T-helper 1 cell treated with Interleukin-12 subunit alpha and Interleukin-12 subunit beta and Interleukin-4 antibody, amounts not matched to agents 30 ng/mL and 1 ng/mL, for 36 hours (primary cell): ENCODE data around the gene NACC2. TPM values are rescaled to one million over a fixed set of nuclear protein-coding genes. Genes with fewer than 3 reads are reported as not detected.

Experiments used
- intact Hi-C: fragments of 100-400 bp; cut with micrococcal nuclease; formaldehyde crosslinking; loops from one replicate; pipeline ENCODE4 v1.15.1; 2024
- total RNA-seq: library from RNA; stranded (reverse); gene quantifications from 2 replicates; pipeline ENCODE4 v1.2.3, GENCODE V29; 2022

NACC2 gene
- total RNA-seq, 1 donor from 2014 or later = 3.7 TPM

GRCh38 chr9:136058801-136059302 is 36.2 kb downstream of the NACC2 start:
- intact Hi-C loops = no loop called here

GRCh38 chr9:136058084-136058483 is 37.0 kb downstream of the NACC2 start:
- intact Hi-C loops = no loop called here

DNA sequence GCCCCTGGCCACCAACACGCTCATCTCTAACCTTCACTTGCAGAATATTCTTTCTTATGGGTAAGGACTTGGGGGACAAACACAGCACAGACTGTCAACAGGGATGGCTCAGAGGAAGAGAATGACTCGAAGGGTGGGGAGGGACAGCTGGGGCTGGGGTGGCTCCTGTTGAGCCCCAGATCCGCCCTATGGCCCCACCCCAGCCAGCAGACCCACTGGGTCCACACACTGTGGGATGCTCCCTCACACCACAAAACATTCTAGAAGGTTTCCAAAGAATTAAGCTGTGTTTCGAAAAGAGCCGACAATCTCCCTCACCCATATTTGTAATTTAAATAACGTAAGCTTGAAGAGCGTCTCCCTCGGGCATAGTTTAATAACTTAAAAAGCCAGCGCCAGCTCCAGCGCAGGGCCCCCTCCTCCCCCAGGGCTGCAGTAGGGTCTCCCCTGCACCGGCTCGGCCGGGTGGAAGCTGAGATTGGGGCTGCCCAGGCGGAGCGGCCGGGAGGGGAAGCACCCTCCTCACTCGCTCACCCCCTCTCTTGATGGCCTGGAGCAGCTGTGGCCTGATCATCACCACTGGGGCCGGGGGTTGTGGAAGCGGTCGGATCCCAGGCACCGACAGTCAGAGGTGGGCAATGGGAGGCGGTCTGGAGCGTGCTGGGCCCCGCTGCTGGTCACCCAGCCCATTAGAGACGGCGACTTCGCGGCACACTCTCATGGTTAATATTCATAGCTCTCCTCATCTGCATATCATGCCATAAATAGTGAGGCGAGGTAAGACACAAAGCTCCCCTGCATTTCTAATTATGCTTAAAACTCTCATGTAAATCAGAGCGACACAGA is 37.6 kb downstream of the NACC2 start:
- intact Hi-C loops = no loop called here

DNA sequence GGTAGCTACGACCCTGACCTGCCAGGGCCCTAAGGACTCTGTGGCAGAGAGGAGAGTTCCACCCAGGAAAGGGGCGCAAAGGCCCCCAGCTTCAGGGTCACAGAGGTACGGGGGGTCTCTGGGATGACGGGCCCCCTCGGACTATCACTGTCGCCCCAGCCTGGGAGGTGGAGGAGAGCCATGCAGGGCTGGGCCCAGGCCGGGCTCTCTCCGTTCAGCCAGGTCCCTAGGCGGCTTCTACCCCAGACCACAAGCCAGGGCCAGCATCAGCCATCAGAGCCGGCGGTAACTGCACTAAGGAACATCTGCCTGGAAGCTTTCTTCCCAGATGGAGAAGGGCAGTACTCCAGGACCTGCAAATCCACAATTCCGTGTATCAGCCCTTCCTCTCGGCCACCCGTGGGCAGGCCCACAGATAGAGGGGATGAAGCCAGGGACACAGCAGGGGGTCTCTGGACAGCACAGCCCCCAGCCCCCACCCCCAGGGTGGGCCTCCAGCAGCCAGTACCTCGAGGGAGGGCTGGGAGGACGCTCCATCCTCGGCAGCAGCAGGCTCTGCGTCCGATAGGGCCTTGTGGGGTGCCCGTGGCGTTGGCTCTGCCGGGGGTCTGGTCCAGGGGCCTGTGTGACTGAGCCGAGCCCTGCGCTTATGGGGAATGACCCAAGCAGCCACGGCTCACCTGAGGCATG is 38.4 kb downstream of the NACC2 start:
- intact Hi-C loops = no loop called here

DNA sequence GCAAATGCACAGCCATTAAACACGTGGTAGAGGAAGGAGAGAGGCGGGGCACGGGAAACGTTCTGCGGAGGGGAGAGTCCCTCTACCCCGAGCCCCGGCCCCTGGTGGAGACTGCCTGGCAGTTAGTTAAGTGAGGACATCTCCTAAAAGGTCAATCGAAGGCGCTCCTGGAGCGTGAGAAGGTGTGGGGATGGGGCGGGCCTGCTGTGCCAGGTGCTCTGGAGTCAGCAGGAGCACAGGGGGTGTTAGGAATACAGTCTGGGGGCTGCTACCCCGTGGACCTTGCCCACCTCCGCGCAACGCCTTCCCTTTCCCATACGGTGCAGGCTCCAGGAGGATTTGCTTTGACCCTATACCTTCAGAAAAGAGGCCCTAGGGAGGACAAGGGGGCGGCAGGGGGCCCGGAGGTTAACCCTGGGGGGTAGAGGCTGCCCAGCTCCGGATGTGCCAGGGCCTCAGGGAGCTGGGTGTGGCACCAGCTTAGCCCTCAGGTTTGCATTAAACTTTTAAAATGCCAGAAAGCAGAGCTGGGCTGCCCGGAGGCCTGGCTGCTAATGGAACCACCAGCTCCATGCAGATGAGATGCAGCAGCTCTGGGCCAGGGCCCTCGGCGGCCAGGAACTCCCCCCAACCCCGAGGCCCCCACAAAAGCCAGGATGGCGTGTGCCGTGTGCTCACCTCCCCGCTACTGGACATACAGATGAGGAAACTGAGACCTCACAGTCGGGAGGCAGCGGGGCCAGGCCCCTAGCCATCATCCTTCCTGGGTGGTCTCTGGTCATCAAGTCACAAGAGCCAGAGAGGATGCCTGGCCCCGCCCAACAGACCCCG is 39.2 kb downstream of the NACC2 start:
- intact Hi-C loops = no loop called here

DNA sequence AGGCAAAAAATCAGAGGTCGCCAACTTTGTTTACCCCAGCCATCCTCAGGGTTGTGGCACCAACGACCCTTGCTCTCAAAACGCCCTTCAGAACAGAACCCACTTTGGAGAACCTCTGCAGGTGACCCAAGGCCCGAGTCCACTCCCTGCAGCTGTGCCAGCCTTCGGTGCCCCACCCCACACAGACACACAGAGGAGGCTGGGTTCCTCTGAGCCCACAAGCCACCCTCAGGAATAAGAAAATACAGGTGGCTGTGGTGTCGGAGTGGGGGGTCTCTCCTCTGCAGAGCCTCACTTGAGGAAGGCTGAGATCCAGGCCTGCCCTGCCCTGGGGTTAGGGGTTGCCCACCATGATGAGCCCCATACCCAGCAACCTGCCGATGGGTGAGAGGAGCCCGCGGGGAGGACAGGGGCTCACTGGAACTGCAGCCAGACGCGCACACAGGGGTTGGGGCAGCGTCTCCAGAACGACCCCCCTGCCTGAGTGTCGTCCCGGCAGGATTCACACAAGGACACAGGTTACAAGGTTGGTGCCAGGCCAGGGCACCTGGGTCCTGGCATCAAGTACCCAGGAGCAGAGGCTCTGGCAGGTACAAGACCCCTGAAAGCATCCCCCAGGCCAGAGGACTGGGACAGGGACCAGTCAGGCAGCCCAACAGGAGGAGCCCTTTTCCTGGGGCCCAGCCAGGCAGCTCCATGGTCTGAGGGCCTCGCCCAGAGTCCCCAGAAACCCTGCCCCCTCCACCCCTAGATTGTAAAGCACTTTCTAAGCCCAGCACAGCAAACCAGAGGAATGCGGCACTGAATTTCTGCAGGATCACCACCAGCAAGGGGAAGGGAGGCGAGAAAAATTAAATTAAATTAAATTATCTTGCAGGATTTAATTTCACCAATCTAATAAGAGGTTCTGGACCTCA is 40.0 kb downstream of the NACC2 start:
- intact Hi-C loops = no loop called here

- intact Hi-C loops = no loop called here
These were observed 40.9 kb downstream of the NACC2 start for GRCh38 chr9:136054146-136054545.

- intact Hi-C loops = no loop called here
These were observed 41.3 kb downstream of the NACC2 start for GRCh38 chr9:136053757-136054142.

GRCh38 chr9:136052991-136053756 is 41.9 kb downstream of the NACC2 start:
- intact Hi-C loops = no loop called here

DNA sequence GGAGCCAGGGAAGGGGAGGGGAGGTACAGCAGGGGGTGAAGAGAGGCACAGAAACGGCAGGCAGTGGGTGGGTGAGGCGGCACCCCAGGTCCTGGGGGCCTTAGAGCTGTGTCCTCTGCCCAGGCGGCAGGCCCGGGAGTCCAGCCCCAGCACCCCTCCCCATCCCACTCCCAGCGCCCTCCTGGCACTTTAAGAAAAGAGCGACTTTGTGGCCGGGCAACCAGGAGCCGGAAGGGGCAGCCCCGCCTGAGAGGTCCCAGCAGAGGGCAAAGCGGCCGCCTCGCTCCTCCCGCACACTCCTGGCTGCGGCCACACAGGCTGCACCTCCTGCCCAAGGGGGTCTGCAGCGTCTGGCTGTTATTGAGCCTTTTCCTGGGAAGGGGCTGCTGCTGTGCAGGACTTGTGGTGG is 42.6 kb downstream of the NACC2 start:
- intact Hi-C loops = no loop called here

DNA sequence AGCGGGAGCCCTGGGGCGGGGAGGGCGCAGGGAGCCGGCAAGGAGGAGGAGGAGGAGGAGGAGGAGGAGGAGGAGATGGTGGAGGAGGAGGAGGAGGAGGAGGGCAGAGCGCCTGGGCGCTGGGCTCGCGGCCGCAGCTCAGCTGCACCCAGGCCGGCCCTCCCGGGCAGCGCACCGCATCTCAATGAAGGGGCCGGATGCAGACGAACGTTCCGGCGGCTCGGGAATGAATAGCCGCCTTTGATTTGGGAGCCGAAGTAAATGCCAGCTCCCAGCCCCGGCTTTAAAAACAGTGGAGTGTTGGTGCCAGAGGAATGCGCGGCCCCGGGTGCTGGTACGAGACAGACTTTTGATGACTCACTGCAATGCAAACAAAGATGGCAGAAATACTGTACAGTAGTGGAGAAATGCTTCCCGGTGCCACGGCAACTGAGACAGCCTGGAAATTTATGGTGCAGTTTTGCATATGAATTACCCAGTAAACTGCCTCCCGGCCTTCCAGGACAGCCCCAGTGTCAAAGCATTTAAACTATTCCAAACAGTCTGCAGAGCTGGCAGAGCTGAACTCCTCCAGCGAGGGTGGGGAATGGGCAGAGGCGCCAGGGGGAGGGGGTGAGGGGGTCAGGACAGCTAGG is 43.1 kb downstream of the NACC2 start:
- intact Hi-C loops = no loop called here

DNA sequence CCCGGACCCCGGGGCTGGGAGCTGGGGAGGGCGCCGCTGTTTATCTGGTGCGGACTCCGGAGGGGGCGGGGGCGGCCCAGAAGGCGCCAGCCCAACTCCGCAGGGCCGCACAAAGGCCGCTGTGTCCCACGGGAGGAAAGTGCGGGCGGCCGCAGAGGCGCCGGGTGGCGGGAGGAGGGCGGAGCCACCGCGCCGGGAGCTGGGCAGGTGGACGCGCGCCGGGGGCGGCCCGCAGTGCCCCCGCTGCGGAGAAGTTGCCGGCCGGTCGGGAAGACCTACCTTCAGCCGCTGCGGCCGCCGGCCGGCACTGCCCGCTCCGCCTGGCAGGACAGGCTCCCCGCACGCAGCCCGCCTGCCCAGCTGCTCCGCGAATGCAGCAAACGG is 43.6 kb downstream of the NACC2 start:
- intact Hi-C loops = no loop called here

GRCh38 chr9:136050701-136051452 is 44.2 kb downstream of the NACC2 start:
- intact Hi-C loops = no loop called here

GRCh38 chr9:136050266-136050700 is 44.8 kb downstream of the NACC2 start:
- intact Hi-C loops = no loop called here

DNA sequence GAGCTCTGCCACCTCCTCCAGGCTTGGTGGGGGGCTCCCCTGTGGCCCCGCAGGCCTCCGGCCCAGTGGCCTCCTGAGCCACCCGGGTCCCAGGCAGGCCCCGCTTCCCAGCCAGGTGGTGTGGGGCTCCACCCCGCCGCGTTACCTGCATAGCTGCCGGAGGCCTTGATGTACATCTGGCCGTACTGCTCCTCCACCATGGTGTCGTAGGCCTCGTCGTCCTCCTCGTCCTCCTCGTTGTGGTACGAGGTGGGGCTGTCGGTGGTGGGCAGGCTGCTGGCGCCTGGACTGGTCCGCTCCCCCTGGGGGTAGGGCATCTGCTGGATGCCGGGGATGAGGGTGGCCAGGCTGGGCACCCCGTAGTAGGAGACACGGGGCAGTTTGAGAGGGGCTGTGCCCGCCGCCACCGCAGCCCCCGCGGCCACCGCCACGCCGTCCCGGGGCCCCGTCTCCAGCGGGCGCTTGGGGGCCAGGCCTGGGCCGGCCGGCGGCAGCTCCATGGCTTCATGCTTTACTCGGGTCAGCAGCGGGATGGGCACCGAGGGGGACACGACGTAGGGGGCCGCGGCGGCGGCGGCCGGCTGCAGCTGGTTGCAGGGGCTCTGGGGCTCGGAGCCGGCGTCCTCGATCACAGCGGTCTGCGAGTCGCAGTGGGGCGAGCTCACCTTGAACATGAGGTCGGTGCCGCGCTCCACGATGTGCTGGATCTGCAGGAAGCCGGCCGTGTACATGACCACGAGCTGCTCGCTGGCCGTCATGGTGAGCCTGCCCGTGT is 45.4 kb downstream of the NACC2 start:
- intact Hi-C loops = no loop called here

GRCh38 chr9:136048560-136049411 is 46.3 kb downstream of the NACC2 start:
- intact Hi-C loops = no loop called here
